Caco-2 (cell line): ENCODE results near the gene MAPK12. TPM values are rescaled to one million over a fixed set of nuclear protein-coding genes. Genes with fewer than 3 reads are reported as not detected.

Source experiments
- BruUV-seq: library from RNA; stranded (reverse); fragments of 400-500 nt; replicated peaks from 2 replicates; lab custom pipeline; 2021; lab: Mats Ljungman, UMichigan
- CTCF ChIA-PET: fragments of 300-600 bp; sonication (Branson Sonifier 250); formaldehyde crosslinking; loops from one replicate; lab custom pipeline; 2022; ENCODE audit warnings: antibody characterized with exemption; lab: Charles Lee
- POLR2A ChIA-PET: fragments of 300-600 bp; sonication (Branson Sonifier 250); formaldehyde crosslinking; loops from one replicate; lab custom pipeline; 2022; ENCODE audit warnings: antibody characterized with exemption; lab: Charles Lee
- DNase-seq, 2 experiments: peaks; one replicate each; pipeline versions ENCODE4 v3.0.0 to v3.0.0-alpha.2; 2020 to 2022
- H3K27me3 ChIP-seq: replicated peaks from 2 replicates; pipeline ENCODE4 v1.6.0; 2011; ENCODE audit warnings: low read length; ENCODE audit not compliant: control insufficient read depth, insufficient read depth
- H3K36me3 ChIP-seq: 2 replicates; pipeline ENCODE4 v1.5.1; 2011; ENCODE audit warnings: low read length; ENCODE audit not compliant: control insufficient read depth, insufficient read depth
- H3K4me1 ChIP-seq: fragments of 250-450 bp; sonication (Bioruptor Pico); 2 replicates; pipeline ENCODE4 v1.5.1; 2020; ENCODE audit warnings: mild to moderate bottlenecking
- H3K4me3 ChIP-seq: 2 replicates; pipeline ENCODE4 v1.5.1; 2011; ENCODE audit warnings: low read depth, mild to moderate bottlenecking, control low read depth, low read length
- H3K9me3 ChIP-seq: fragments of 250-450 bp; sonication (Bioruptor Pico); 2 replicates; pipeline ENCODE4 v1.5.1; 2020; ENCODE audit warnings: mild to moderate bottlenecking, moderate library complexity
- H3K27ac Mint-ChIP-seq: one replicate; pipeline ENCODE4 v1.8.0; 2022; ENCODE audit warnings: mixed read lengths; ENCODE audit not compliant: unreplicated experiment
- H3K27me3 Mint-ChIP-seq: one replicate; pipeline ENCODE4 v1.8.0; 2022; ENCODE audit warnings: mixed read lengths; ENCODE audit not compliant: insufficient read depth, unreplicated experiment
- H3K36me3 Mint-ChIP-seq: one replicate; pipeline ENCODE4 v1.8.0; 2022; ENCODE audit warnings: mild to moderate bottlenecking, mixed read lengths; ENCODE audit not compliant: insufficient read depth, unreplicated experiment
- H3K4me1 Mint-ChIP-seq: one replicate; pipeline ENCODE4 v1.8.0; 2022; ENCODE audit warnings: low read depth, mixed read lengths; ENCODE audit not compliant: unreplicated experiment
- H3K4me3 Mint-ChIP-seq: one replicate; pipeline ENCODE4 v1.8.0; 2022; ENCODE audit warnings: mild to moderate bottlenecking, moderate library complexity, mixed read lengths; ENCODE audit not compliant: unreplicated experiment
- H3K9me3 Mint-ChIP-seq: one replicate; pipeline ENCODE4 v1.8.0; 2022; ENCODE audit warnings: mixed read lengths; ENCODE audit not compliant: unreplicated experiment
- intact Hi-C: fragments of 100-400 bp; cut with micrococcal nuclease; formaldehyde crosslinking; loops from one replicate; pipeline ENCODE4 v1.10.0; 2022; ENCODE audit not compliant: unreplicated experiment
- total RNA-seq: library from RNA; stranded (reverse); gene quantifications from 2 replicates; pipeline ENCODE4 v1.2.3, GENCODE V29; 2022
- TF ChIP-seq, protein P1 (sequence below), 2 experiments: fragments of 200-600 bp in 1 of 2; IDR thresholded peaks; 1 replicate in 1 of 2; 2 replicates in 1 of 2; pipeline versions ENCODE4 v1.5.1 to v1.8.0; 2011 to 2022; ENCODE audit warnings: antibody characterized with exemption in 1 of 2, control low read depth in 1 of 2, inconsistent platforms in 1 of 2, low read depth in 1 of 2, low read length in 1 of 2, mild to moderate bottlenecking in 1 of 2, moderate library complexity in 1 of 2; ENCODE audit not compliant: insufficient read depth in 1 of 2, severe bottlenecking in 1 of 2, unreplicated experiment in 1 of 2

Gene MAPK12
- total RNA-seq, 1 experiment from 2014 or later = 37.4 TPM

DNA sequence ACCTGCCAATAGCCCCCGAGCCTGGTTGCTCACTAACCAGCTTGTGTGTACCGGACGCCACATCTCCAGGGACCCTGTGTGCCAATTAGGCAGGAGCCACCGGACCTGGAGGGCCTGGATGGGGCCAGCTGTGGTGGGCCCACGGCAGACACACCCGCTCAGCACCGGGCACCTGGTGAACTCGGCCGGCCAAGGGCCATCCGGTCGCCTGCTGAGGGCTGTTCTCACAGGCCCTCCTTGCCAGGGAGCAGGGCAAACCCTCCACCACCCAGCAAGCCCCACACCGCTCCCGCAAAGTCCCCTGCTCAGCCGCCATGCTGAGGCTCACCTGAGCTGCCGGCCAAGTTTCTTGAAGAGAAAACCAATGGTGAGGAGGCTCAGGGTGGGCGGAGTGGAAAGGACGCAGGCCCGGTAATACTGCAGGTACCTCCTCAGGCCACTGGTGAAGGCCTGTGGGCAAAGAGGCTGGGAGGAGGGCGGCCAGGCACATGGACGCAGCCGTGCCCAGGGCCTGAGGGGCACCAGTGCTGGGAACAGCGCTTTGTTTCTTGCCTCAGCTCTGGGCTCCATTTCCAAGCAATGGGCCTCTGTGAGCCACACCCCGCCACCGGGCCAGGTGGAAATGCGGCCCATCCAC, 33.8 kb downstream of the MAPK12 start:
- Mint-ChIP-seq H3K36me3 (peaks cover 20% of the 10 kb centered on the region), H3K4me1 (no peaks in the 10 kb centered on the region), H3K4me3 (no peak overlapping the region), H3K27me3 (no peaks in the 10 kb centered on the region), H3K27ac (no peak overlapping the region), H3K9me3 (no peaks in the 10 kb centered on the region)
- intact Hi-C loops = no loop called here
- Histone ChIP-seq H3K27me3 (no peaks in the 10 kb centered on the region), H3K4me1 (no peaks in the 10 kb centered on the region), H3K9me3 (no peaks in the 10 kb centered on the region), H3K4me3 (no peak overlapping the region), H3K36me3 (no peaks in the 10 kb centered on the region)
- ChIA-PET CTCF (no interaction called here), POLR2A (no interaction called here)
- TF ChIP-seq, protein P1, sequence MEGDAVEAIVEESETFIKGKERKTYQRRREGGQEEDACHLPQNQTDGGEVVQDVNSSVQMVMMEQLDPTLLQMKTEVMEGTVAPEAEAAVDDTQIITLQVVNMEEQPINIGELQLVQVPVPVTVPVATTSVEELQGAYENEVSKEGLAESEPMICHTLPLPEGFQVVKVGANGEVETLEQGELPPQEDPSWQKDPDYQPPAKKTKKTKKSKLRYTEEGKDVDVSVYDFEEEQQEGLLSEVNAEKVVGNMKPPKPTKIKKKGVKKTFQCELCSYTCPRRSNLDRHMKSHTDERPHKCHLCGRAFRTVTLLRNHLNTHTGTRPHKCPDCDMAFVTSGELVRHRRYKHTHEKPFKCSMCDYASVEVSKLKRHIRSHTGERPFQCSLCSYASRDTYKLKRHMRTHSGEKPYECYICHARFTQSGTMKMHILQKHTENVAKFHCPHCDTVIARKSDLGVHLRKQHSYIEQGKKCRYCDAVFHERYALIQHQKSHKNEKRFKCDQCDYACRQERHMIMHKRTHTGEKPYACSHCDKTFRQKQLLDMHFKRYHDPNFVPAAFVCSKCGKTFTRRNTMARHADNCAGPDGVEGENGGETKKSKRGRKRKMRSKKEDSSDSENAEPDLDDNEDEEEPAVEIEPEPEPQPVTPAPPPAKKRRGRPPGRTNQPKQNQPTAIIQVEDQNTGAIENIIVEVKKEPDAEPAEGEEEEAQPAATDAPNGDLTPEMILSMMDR (IDR thresholded peaks at IDR 0.05; ENCODE audit: insufficient read depth in 1 of 2, low read depth in 1 of 2, low read length in 1 of 2, severe bottlenecking in 1 of 2, unreplicated experiment in 1 of 2) = no peak
- BruUV-seq = no TSS peak
- no peak for DNase-seq

DNA sequence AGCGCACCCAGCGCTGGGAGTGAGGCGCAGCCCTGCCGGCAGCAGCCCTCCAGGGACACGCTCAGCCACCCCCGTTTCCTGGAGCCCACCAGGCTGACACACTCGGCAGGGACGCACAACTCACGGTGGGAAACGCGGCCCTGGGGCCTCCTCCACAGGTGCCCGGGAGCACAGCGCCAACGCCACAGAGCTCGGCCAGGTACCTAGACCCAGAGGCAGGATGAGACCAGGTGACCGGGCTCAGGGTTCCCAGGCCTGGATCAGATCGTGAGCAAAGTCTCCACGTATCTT, 34.7 kb downstream of the MAPK12 start:
- intact Hi-C loops = no loop called here
- no peak overlapping the region for H3K4me3 ChIP-seq
- no peak for DNase-seq
- H3K27me3 ChIP-seq = no peaks in the 10 kb centered on the region
- no peak overlapping the region for H3K4me3 Mint-ChIP-seq
- H3K4me1 ChIP-seq = no peaks in the 10 kb centered on the region
- ChIA-PET POLR2A (no interaction called here), CTCF (no interaction called here)
- no peaks in the 10 kb centered on the region for H3K4me1 Mint-ChIP-seq
- TF ChIP-seq, protein P1 (IDR thresholded peaks at IDR 0.05; ENCODE audit: insufficient read depth in 1 of 2, low read depth in 1 of 2, low read length in 1 of 2, severe bottlenecking in 1 of 2, unreplicated experiment in 1 of 2) = no peak
- H3K27ac Mint-ChIP-seq = no peak overlapping the region
- peaks cover 20% of the 10 kb centered on the region for H3K36me3 Mint-ChIP-seq
- BruUV-seq = no TSS peak
- no peaks in the 10 kb centered on the region for H3K36me3 ChIP-seq
- H3K9me3 Mint-ChIP-seq = no peaks in the 10 kb centered on the region
- H3K9me3 ChIP-seq = no peaks in the 10 kb centered on the region
- no peaks in the 10 kb centered on the region for H3K27me3 Mint-ChIP-seq

DNA sequence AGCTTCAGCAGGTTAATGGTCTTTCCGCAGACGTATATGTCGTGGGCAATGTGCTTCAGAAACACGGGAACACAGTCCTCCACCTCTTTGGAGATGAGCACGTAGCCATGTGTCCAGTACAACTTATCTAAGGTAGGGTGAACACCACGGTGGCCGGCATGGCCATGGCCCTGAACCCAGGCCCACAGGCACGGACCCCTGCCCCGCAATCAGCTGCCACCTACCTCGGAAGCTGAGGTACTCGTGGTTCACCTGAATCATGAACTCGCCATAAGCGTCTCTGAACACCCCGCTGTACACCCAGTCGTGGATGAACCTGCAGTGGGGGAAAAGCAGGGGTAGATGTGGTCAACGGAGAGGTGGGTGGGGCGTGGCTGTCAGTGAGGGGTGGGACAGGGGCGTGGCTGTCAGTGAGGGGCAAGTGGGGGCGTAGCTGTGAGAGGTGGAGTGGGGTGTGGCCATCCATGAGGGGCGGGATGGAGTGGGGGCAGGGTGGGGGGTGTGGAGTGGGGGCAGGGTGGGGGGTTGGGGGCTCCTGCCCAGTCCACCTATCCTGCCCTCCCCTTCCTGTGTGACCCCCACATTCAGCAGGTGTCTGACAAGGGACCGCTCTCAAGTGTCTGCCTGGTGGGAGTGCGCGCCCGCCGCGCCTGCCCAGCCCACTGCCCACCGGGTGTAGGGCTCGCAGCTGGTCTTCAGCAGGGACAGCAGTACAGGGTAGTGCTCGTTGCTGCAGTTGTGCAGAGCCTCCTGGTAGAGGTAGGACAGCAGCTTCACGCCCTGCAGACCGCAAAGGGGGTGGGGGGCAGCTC, 35.2 kb downstream of the MAPK12 start:
- TF ChIP-seq, protein P1 (IDR thresholded peaks at IDR 0.05; ENCODE audit: insufficient read depth in 1 of 2, low read depth in 1 of 2, low read length in 1 of 2, severe bottlenecking in 1 of 2, unreplicated experiment in 1 of 2) = no peak
- Mint-ChIP-seq H3K4me1 (no peaks in the 10 kb centered on the region), H3K4me3 (no peak overlapping the region), H3K27me3 (no peaks in the 10 kb centered on the region), H3K36me3 (peaks cover 20% of the 10 kb centered on the region), H3K27ac (no peak overlapping the region), H3K9me3 (no peaks in the 10 kb centered on the region)
- BruUV-seq = no TSS peak
- Histone ChIP-seq H3K27me3 (no peaks in the 10 kb centered on the region), H3K36me3 (no peaks in the 10 kb centered on the region), H3K4me1 (no peaks in the 10 kb centered on the region), H3K4me3 (no peak overlapping the region), H3K9me3 (no peaks in the 10 kb centered on the region)
- POLR2A ChIA-PET = no interaction called here
- intact Hi-C loops = no loop called here
- DNase-seq = peak in 1 of 2 experiments; percentile 32
- CTCF ChIA-PET = no interaction called here
